Thyroid gland (tissue), 4 donors: ENCODE data around the gene SHISA9.

ENCODE experiments used
- POLR2A ChIP-seq, 2 donors: fragments of 450-650 bp; IDR thresholded peaks; one replicate each; pipeline ENCODE4 v1.6.1; 2017; ENCODE audit warnings: antibody characterized with exemption in 2 of 2, mild to moderate bottlenecking in 2 of 2, moderate library complexity in 1 of 2
- TF ChIP-seq, protein P1 (sequence below), 6 experiments: fragments of 200-600 bp in 3 of 6; fragments of 450-650 bp in 3 of 6; sonication (generic) in 3 of 6; IDR thresholded peaks; one replicate each; pipeline ENCODE4 v1.5.1; 2016 to 2019; ENCODE audit warnings: antibody characterized with exemption in 6 of 6, mild to moderate bottlenecking in 2 of 6, inconsistent platforms in 1 of 6, moderate library complexity in 1 of 6

DNA sequence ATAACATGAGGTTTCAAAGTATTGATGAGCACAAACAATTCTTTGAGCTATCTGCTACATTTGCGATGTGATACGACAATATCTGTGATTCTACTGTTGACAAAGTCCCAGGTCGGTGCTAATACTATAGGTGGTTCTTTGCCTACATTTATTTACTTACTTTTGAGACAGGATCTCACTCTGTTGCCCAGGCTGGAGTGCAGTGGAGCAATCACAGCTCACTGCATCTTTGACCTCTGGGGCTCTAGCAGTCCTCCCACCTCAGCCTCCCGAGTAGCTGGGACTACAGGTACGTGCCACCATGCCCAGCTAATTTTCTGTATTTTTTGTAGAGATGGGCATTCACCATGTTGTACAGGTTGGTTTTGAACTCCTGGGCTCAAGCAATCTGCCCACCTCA lies 343.4 kb downstream of the SHISA9 start:
- TF ChIP-seq, protein P1, sequence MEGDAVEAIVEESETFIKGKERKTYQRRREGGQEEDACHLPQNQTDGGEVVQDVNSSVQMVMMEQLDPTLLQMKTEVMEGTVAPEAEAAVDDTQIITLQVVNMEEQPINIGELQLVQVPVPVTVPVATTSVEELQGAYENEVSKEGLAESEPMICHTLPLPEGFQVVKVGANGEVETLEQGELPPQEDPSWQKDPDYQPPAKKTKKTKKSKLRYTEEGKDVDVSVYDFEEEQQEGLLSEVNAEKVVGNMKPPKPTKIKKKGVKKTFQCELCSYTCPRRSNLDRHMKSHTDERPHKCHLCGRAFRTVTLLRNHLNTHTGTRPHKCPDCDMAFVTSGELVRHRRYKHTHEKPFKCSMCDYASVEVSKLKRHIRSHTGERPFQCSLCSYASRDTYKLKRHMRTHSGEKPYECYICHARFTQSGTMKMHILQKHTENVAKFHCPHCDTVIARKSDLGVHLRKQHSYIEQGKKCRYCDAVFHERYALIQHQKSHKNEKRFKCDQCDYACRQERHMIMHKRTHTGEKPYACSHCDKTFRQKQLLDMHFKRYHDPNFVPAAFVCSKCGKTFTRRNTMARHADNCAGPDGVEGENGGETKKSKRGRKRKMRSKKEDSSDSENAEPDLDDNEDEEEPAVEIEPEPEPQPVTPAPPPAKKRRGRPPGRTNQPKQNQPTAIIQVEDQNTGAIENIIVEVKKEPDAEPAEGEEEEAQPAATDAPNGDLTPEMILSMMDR (IDR thresholded peaks at IDR 0.05) = no peak
- TF ChIP-seq POLR2A (IDR thresholded peaks at IDR 0.05) = no peak
